Endometrial microvascular endothelial cells (primary cell): ENCODE data around the gene KCNAB3. TPM values are rescaled to one million over a fixed set of nuclear protein-coding genes. Genes with fewer than 3 reads are reported as not detected.

Experiments
- in situ Hi-C: cut with HindIII; loops from 2 replicates; pipeline ENCODE4 v1.10.0; 2017; ENCODE audit warnings: low sequenced_read_pairs, low pct_unique_long_range_greater_than_20kb; ENCODE audit errors: inconsistent ontology term
- total RNA-seq: library from RNA; depleted of rRNA; stranded (reverse); fragments of >200 nt; gene quantifications from one replicate; pipeline ENCODE4 v1.2.3, GENCODE V29; 2015; ENCODE audit errors: inconsistent ontology term

Gene KCNAB3
- total RNA-seq, 1 donor from 2014 or later = 3.7 TPM

- in situ Hi-C loops = no loop called here
Measured at GRCh38 chr17:7945651-7946050, 16.0 kb upstream of the KCNAB3 start.

GRCh38 chr17:7944326-7944725 lies 14.7 kb upstream of the KCNAB3 start:
- in situ Hi-C loops = no loop called here

- in situ Hi-C loops = no loop called here
Measured at GRCh38 chr17:7943291-7943690, 13.6 kb upstream of the KCNAB3 start.

GRCh38 chr17:7940743-7941142 lies 11.1 kb upstream of the KCNAB3 start:
- in situ Hi-C loops = no loop called here

GRCh38 chr17:7940034-7940433 lies 10.4 kb upstream of the KCNAB3 start:
- in situ Hi-C loops = no loop called here

DNA sequence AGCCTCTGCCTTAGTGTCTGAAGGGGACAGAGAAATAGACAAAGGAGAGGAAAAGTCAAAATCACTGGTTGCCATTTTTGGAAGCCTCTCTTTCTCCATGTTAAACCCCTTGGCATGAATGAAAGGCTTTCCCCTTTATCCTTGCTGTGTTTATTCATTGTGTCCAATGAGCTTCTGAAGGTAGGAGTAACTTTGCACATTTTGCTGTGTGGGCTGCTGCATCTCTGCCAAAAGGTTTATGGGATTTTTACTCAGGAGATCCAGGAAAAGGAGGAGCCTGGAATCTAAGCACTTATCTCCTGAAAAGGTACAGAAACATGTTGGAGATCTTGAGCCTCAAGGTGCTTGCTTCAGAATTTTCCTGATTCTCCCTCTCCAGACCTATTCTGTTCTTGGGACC lies 6.2 kb upstream of the KCNAB3 start:
- in situ Hi-C loops = no loop called here

DNA sequence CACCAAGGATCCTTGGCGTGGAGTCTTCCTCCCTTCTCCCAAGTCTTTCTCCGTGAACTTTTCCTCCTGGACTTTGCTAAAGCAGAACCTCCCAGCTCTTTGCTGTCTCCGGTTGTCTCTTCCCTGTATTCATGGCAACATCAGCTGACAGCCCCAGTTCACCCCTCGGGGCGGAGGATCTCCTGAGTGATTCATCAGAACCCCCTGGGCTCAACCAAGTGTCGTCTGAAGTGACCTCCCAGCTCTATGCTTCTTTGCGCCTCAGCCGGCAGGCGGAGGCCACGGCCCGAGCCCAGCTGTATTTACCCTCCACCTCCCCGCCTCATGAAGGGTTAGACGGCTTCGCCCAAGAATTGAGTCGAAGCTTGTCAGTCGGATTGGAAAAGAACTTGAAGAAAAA lies 3.3 kb upstream of the KCNAB3 start:
- in situ Hi-C loops = no loop called here

GRCh38 chr17:7932483-7932891 lies 2.8 kb upstream of the KCNAB3 start:
- in situ Hi-C loops = no loop called here

- in situ Hi-C loops = no loop called here
Measured at GRCh38 chr17:7931709-7932482, 2.2 kb upstream of the KCNAB3 start, which contains the start of the genes CNTROB and TRAPPC1. CNTROB (plus strand) TSS chr17:7932206; CDS start chr17:7933080, 874 bp downstream. TRAPPC1 (minus strand) TSS chr17:7931946; CDS start chr17:7931829, 117 bp downstream.

- in situ Hi-C loops = no loop called here
Measured at GRCh38 chr17:7930841-7931631, 1.4 kb upstream of the KCNAB3 start.

- in situ Hi-C loops = no loop called here
Measured at GRCh38 chr17:7927596-7927995, 2.1 kb downstream of the KCNAB3 start.

GRCh38 chr17:7922845-7923628 lies 6.6 kb downstream of the KCNAB3 start:
- in situ Hi-C loops = no loop called here

DNA sequence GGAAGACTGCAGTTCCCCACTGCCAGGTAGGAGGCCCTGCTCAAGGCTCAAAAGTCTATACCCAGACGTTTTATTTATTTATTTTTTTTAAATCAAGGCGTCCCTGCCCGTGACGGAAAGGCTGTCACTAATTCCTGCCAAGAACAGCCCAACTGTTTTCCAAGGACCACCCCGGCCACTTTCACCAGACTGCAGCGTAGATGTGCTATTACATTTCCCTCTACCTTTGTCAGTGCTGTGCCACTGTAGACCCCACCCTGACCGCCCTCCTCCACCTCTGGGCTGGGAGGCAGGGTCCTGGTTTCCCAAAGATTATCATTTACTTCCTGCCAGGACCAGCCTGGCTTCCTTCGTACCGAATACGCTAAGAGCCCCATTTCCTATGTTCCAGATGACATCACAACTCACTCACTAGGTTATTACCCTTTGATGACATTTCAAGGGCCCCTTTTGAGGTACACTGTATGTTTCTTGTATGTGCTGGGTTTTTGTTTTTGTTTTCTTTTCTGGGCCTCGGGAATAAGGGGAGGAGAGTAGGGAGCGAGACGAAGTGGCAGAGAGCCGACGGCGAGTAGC lies 7.3 kb downstream of the KCNAB3 start:
- in situ Hi-C loops = no loop called here

GRCh38 chr17:7916808-7917207 lies 12.8 kb downstream of the KCNAB3 start:
- in situ Hi-C loops = no loop called here

- in situ Hi-C loops = no loop called here
Measured at GRCh38 chr17:7916385-7916682, 13.3 kb downstream of the KCNAB3 start.

DNA sequence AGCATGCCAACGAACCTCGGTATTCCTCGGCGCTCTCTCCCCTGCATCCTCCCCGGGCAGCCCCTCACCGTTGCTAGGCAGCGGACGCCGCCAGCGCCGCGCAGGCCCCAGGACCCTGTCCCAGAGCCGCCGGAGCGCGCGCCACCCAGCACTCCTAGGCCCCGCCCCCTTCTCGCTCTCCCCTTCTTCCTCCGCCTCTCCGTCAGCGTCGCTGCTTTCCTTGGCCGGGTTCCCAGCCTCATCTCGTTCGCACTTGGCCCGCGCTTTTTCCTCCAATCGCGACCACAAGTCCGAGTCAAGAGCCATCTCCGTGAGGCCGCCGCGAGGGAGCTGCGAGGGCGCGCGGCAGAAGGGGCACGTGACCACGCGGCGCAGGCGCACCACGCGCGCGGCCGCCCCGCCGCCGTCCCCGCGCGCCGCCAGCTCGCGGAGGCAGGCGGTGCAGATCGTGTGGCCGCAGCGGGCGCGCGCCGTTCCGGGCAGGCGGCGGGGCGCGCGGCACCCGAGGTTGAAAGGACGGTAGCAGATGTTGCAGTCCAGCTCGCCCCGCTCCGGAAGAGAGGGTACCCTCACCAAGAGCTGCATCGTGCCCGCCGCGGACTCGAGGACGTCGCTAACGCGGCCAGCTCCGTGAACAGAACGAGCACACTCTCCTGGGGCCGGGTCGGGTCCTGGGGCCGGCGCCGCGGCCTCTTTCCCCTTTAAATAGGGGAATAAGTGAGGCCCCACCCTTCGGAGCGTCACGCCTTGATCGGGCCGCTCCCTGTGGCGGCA lies 13.9 kb downstream of the KCNAB3 start, which contains the start of gene RNF227:
RNF227 (minus strand) TSS at position 679 of the 774 bp plus-strand sequence; CDS start at position 585, 94 bp downstream.
- in situ Hi-C loops = no loop called here

DNA sequence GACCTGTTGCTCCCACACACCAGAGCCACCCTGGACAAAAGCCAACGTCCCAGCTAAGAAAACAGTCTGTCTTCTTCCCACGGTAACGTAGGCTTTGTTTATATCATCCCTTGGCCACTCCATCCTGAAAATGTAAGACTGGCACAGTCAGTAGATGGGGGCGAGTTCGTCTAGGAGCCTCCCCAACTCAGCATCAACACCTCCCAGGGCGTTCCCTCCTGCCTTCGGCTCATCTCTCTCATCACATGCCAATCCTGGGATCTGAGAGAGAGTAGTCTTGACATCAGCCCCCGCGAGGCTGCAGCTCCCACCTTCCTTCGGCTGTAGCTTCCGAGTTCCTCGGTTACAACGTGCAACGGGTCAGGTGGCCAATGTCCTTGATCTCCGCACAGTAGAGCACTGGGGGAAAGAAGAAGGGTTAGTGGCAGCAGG lies 14.5 kb downstream of the KCNAB3 start:
- in situ Hi-C loops = no loop called here

- in situ Hi-C loops = no loop called here
Measured at GRCh38 chr17:7912927-7913524, 16.6 kb downstream of the KCNAB3 start.
